ENCODE results near the gene SOX5.
"Not testable (repeated sequence)": the region's sequence is repeated elsewhere in the genome, so short reads cannot be mapped to it uniquely, and the experiment has no call there.

The SOX5 gene

GRCh38 chr12:23540572-23540971 is 408.9 kb downstream of the SOX5 start:
- DNase-seq, result no peak

GRCh38 chr12:23536293-23536692 is 413.2 kb downstream of the SOX5 start:
- no peak for DNase-seq

GRCh38 chr12:23535441-23535840 is 414.0 kb downstream of the SOX5 start:
- DNase-seq, result no peak

- no peak for DNase-seq
Observed at GRCh38 chr12:23534196-23534595, 415.3 kb downstream of the SOX5 start.

GRCh38 chr12:23533699-23534098 is 415.8 kb downstream of the SOX5 start:
- DNase-seq, result no peak

- DNase-seq, result no peak
Observed at GRCh38 chr12:23533265-23533664, 416.2 kb downstream of the SOX5 start.

- no peak for DNase-seq
Observed at GRCh38 chr12:23528316-23528715, 421.2 kb downstream of the SOX5 start.

GRCh38 chr12:23525450-23526072 is 423.9 kb downstream of the SOX5 start:
- DNase-seq, result no peak

GRCh38 chr12:23523339-23523738 is 426.1 kb downstream of the SOX5 start:
- DNase-seq, result no peak

GRCh38 chr12:23519444-23519843 is 430.0 kb downstream of the SOX5 start:
- not testable (repeated sequence) for DNase-seq

GRCh38 chr12:23515785-23516184 is 433.7 kb downstream of the SOX5 start:
- not testable (repeated sequence) for DNase-seq

- no peak for DNase-seq
Observed at GRCh38 chr12:23510484-23510883, 439.0 kb downstream of the SOX5 start.

- DNase-seq, result not testable (repeated sequence)
Observed at GRCh38 chr12:23509832-23510231, 439.6 kb downstream of the SOX5 start.

GRCh38 chr12:23507785-23508184 is 441.7 kb downstream of the SOX5 start:
- DNase-seq, result not testable (repeated sequence)

- DNase-seq, result not testable (repeated sequence)
Observed at GRCh38 chr12:23505736-23506135, 443.7 kb downstream of the SOX5 start.

- no peak for DNase-seq
Observed at GRCh38 chr12:23504641-23505399, 444.6 kb downstream of the SOX5 start.

GRCh38 chr12:23504043-23504442 is 445.4 kb downstream of the SOX5 start:
- DNase-seq, result no peak

GRCh38 chr12:23503544-23503943 is 445.9 kb downstream of the SOX5 start:
- DNase-seq, result no peak

GRCh38 chr12:23502259-23502658 is 447.2 kb downstream of the SOX5 start:
- DNase-seq, result no peak

GRCh38 chr12:23495472-23495871 is 454.0 kb downstream of the SOX5 start:
- DNase-seq, result no peak

GRCh38 chr12:23493672-23494071 is 455.8 kb downstream of the SOX5 start:
- DNase-seq, result no peak

- DNase-seq, result not testable (repeated sequence)
Observed at GRCh38 chr12:23491029-23491428, 458.4 kb downstream of the SOX5 start.

- no peak for DNase-seq
Observed at GRCh38 chr12:23488130-23488529, 461.3 kb downstream of the SOX5 start.

GRCh38 chr12:23484238-23484637 is 465.2 kb downstream of the SOX5 start:
- DNase-seq, result no peak
